ENCODE data around the gene NDUFS4.
"Not testable (repeated sequence)": the region's sequence is repeated elsewhere in the genome, so short reads cannot be mapped to it uniquely, and the experiment has no call there.

NDUFS4 gene

GRCh38 chr5:53560506-53561191, at the start of gene NDUFS4:
TSS of gene NDUFS4 (plus strand) at chr5:53560639. CDS start at chr5:53560663, 24 bp downstream.
- Mint-ChIP-seq H3K27ac (peak within 1 kb of the TSS; percentile 92), H3K4me1 (peaks cover 32% of the 10 kb centered on the region), H3K4me3 (peak within 1 kb of the TSS; percentile 97), H3K9me3 (peaks cover 3% of the 10 kb centered on the region), H3K27me3 (peaks cover 18% of the 10 kb centered on the region), H3K36me3 (peaks cover 13% of the 10 kb centered on the region)
- peak; percentile 88 for DNase-seq
- CTCF ChIA-PET = no interaction called here

GRCh38 chr5:53512539-53512938, 47.9 kb upstream of the NDUFS4 start:
- CTCF ChIA-PET = no interaction called here
- peaks cover 7% of the 10 kb centered on the region for H3K9me3 Mint-ChIP-seq
- H3K27ac Mint-ChIP-seq = no peak overlapping the region
- peaks cover 7% of the 10 kb centered on the region for H3K27me3 Mint-ChIP-seq
- no peaks in the 10 kb centered on the region for H3K4me1 Mint-ChIP-seq
- H3K4me3 Mint-ChIP-seq = no peak overlapping the region
- DNase-seq = no peak
- H3K36me3 Mint-ChIP-seq = no peaks in the 10 kb centered on the region

- peaks cover 7% of the 10 kb centered on the region for H3K27me3 Mint-ChIP-seq
- no peaks in the 10 kb centered on the region for H3K4me1 Mint-ChIP-seq
- CTCF ChIA-PET = no interaction called here
- no peak for DNase-seq
- H3K36me3 Mint-ChIP-seq = no peaks in the 10 kb centered on the region
- no peak overlapping the region for H3K27ac Mint-ChIP-seq
- no peak overlapping the region for H3K4me3 Mint-ChIP-seq
- H3K9me3 Mint-ChIP-seq = no peaks in the 10 kb centered on the region
Observed at GRCh38 chr5:53515988-53516387, 44.5 kb upstream of the NDUFS4 start.

- no peak overlapping the region for H3K27ac Mint-ChIP-seq
- CTCF ChIA-PET = no interaction called here
- no peaks in the 10 kb centered on the region for H3K9me3 Mint-ChIP-seq
- no peaks in the 10 kb centered on the region for H3K4me1 Mint-ChIP-seq
- H3K27me3 Mint-ChIP-seq = no peaks in the 10 kb centered on the region
- H3K4me3 Mint-ChIP-seq = no peak overlapping the region
- no peaks in the 10 kb centered on the region for H3K36me3 Mint-ChIP-seq
- DNase-seq = no peak
Observed at GRCh38 chr5:53520813-53521212, 39.6 kb upstream of the NDUFS4 start.

- CTCF ChIA-PET = no interaction called here
Observed at GRCh38 chr5:53537711-53538110, 22.7 kb upstream of the NDUFS4 start.

GRCh38 chr5:53540739-53541138, 19.7 kb upstream of the NDUFS4 start:
- H3K27me3 Mint-ChIP-seq, DNase-seq, H3K27ac Mint-ChIP-seq, CTCF ChIA-PET, H3K4me3 Mint-ChIP-seq, H3K9me3 Mint-ChIP-seq, H3K4me1 Mint-ChIP-seq, H3K36me3 Mint-ChIP-seq: not testable (repeated sequence)

More at GRCh38 chr5:53537711-53538110, 22.7 kb upstream of the NDUFS4 start:
- Mint-ChIP-seq H3K4me3 (no peak overlapping the region), H3K9me3 (no peaks in the 10 kb centered on the region), H3K27ac (no peak overlapping the region), H3K4me1 (no peaks in the 10 kb centered on the region), H3K27me3 (peaks cover 3% of the 10 kb centered on the region), H3K36me3 (no peaks in the 10 kb centered on the region)
- no peak for DNase-seq

- Mint-ChIP-seq H3K27ac (no peak overlapping the region), H3K9me3 (no peaks in the 10 kb centered on the region), H3K36me3 (no peaks in the 10 kb centered on the region), H3K27me3 (peaks cover 7% of the 10 kb centered on the region), H3K4me3 (no peak overlapping the region), H3K4me1 (no peaks in the 10 kb centered on the region)
- CTCF ChIA-PET = no interaction called here
- no peak for DNase-seq
Observed at GRCh38 chr5:53541859-53542258, 18.6 kb upstream of the NDUFS4 start.

GRCh38 chr5:53542926-53543325, 17.5 kb upstream of the NDUFS4 start:
- Mint-ChIP-seq H3K27ac (no peak overlapping the region), H3K9me3 (no peaks in the 10 kb centered on the region), H3K4me3 (no peak overlapping the region), H3K27me3 (peaks cover 7% of the 10 kb centered on the region), H3K4me1 (no peaks in the 10 kb centered on the region), H3K36me3 (no peaks in the 10 kb centered on the region)
- CTCF ChIA-PET = no interaction called here
- no peak for DNase-seq

GRCh38 chr5:53543401-53543800, 17.0 kb upstream of the NDUFS4 start:
- no peaks in the 10 kb centered on the region for H3K36me3 Mint-ChIP-seq
- no peaks in the 10 kb centered on the region for H3K9me3 Mint-ChIP-seq
- H3K4me1 Mint-ChIP-seq = no peaks in the 10 kb centered on the region
- CTCF ChIA-PET = no interaction called here
- H3K27me3 Mint-ChIP-seq = peaks cover 7% of the 10 kb centered on the region
- H3K4me3 Mint-ChIP-seq = no peak overlapping the region
- DNase-seq = no peak
- H3K27ac Mint-ChIP-seq = no peak overlapping the region

GRCh38 chr5:53545744-53546143, 14.7 kb upstream of the NDUFS4 start:
- no peaks in the 10 kb centered on the region for H3K36me3 Mint-ChIP-seq
- no peaks in the 10 kb centered on the region for H3K4me1 Mint-ChIP-seq
- no peak for DNase-seq
- CTCF ChIA-PET = no interaction called here
- no peak overlapping the region for H3K4me3 Mint-ChIP-seq
- no peaks in the 10 kb centered on the region for H3K9me3 Mint-ChIP-seq
- no peak overlapping the region for H3K27ac Mint-ChIP-seq
- peaks cover 4% of the 10 kb centered on the region for H3K27me3 Mint-ChIP-seq

- Mint-ChIP-seq H3K27ac (no peak overlapping the region), H3K9me3 (no peaks in the 10 kb centered on the region), H3K36me3 (no peaks in the 10 kb centered on the region), H3K4me1 (no peaks in the 10 kb centered on the region), H3K27me3 (peaks cover 4% of the 10 kb centered on the region), H3K4me3 (no peak overlapping the region)
- no peak for DNase-seq
- CTCF ChIA-PET = no interaction called here
Observed at GRCh38 chr5:53547226-53547625, 13.2 kb upstream of the NDUFS4 start.

GRCh38 chr5:53548501-53548900, 11.9 kb upstream of the NDUFS4 start:
- H3K4me1 Mint-ChIP-seq, CTCF ChIA-PET, H3K27me3 Mint-ChIP-seq, H3K27ac Mint-ChIP-seq, H3K36me3 Mint-ChIP-seq, H3K4me3 Mint-ChIP-seq, H3K9me3 Mint-ChIP-seq, DNase-seq: not testable (repeated sequence)

- no peaks in the 10 kb centered on the region for H3K9me3 Mint-ChIP-seq
- no peaks in the 10 kb centered on the region for H3K36me3 Mint-ChIP-seq
- H3K4me1 Mint-ChIP-seq = no peaks in the 10 kb centered on the region
- H3K27me3 Mint-ChIP-seq = peaks cover 6% of the 10 kb centered on the region
- DNase-seq = no peak
- no peak overlapping the region for H3K4me3 Mint-ChIP-seq
- H3K27ac Mint-ChIP-seq = no peak overlapping the region
- CTCF ChIA-PET = no interaction called here
Observed at GRCh38 chr5:53549792-53550191, 10.6 kb upstream of the NDUFS4 start.

- Mint-ChIP-seq H3K4me1 (no peaks in the 10 kb centered on the region), H3K36me3 (no peaks in the 10 kb centered on the region), H3K27me3 (peaks cover 29% of the 10 kb centered on the region), H3K27ac (no peak overlapping the region), H3K9me3 (no peaks in the 10 kb centered on the region), H3K4me3 (no peak overlapping the region)
- CTCF ChIA-PET = no interaction called here
- DNase-seq = no peak
Observed at GRCh38 chr5:53552561-53552960, 7.9 kb upstream of the NDUFS4 start.

GRCh38 chr5:53554444-53554843, 6.0 kb upstream of the NDUFS4 start:
- CTCF ChIA-PET = no interaction called here
- Mint-ChIP-seq H3K9me3 (peaks cover 3% of the 10 kb centered on the region), H3K36me3 (peaks cover under 1% of the 10 kb centered on the region), H3K27me3 (peaks cover 33% of the 10 kb centered on the region), H3K27ac (no peak overlapping the region), H3K4me3 (no peak overlapping the region), H3K4me1 (no peaks in the 10 kb centered on the region)
- no peak for DNase-seq

- H3K27ac Mint-ChIP-seq = no peak overlapping the region
- H3K36me3 Mint-ChIP-seq = peaks cover 1% of the 10 kb centered on the region
- peaks cover 3% of the 10 kb centered on the region for H3K9me3 Mint-ChIP-seq
- H3K4me3 Mint-ChIP-seq = no peak overlapping the region
- peaks cover under 1% of the 10 kb centered on the region for H3K4me1 Mint-ChIP-seq
- H3K27me3 Mint-ChIP-seq = peaks cover 33% of the 10 kb centered on the region
- DNase-seq = no peak
- CTCF ChIA-PET = no interaction called here
Observed at GRCh38 chr5:53555160-53555559, 5.3 kb upstream of the NDUFS4 start.
